Epithelial cell of esophagus (primary cell): ENCODE measurements around the gene SLC25A19.

ENCODE experiments used
- DNase-seq: peaks from one replicate; pipeline ENCODE4 v3.0.0; 2010; ENCODE audit warnings: low read depth
- H3K4me3 ChIP-seq: 2 replicates; pipeline ENCODE4 v1.5.1; 2011; ENCODE audit warnings: mild to moderate bottlenecking, low read length, control low read depth
- CTCF ChIP-seq: IDR thresholded peaks from 2 replicates; pipeline ENCODE4 v1.5.1; 2011; ENCODE audit warnings: low read depth, mild to moderate bottlenecking, low read length, control low read depth, inconsistent platforms; ENCODE audit not compliant: insufficient read depth; ENCODE audit errors: missing control alignments

SLC25A19 gene

GRCh38 chr17:75289115-75289831 is at the start of gene SLC25A19:
TSS of gene SLC25A19 (minus strand) at chr17:75289433. CDS start at chr17:75286764, 2,669 bp downstream.
- no peak for TF ChIP-seq CTCF
- H3K4me3 ChIP-seq: peak within 1 kb of the TSS; percentile 95
- DNase-seq: peak; percentile 99

GRCh38 chr17:75338335-75338734 is 49.1 kb upstream of the SLC25A19 start:
- no peak for DNase-seq
- H3K4me3 ChIP-seq: no peak overlapping the region

GRCh38 chr17:75335315-75335714 is 46.1 kb upstream of the SLC25A19 start:
- no peak for TF ChIP-seq CTCF
- H3K4me3 ChIP-seq: no peak overlapping the region
- no peak for DNase-seq

More at GRCh38 chr17:75338335-75338734, 49.1 kb upstream of the SLC25A19 start:
- no peak for TF ChIP-seq CTCF

- TF ChIP-seq CTCF: no peak
- DNase-seq: no peak
- no peak overlapping the region for H3K4me3 ChIP-seq
Measured at GRCh38 chr17:75334723-75335122, 45.5 kb upstream of the SLC25A19 start.

- no peak overlapping the region for H3K4me3 ChIP-seq
- DNase-seq: no peak
- TF ChIP-seq CTCF: no peak
Measured at GRCh38 chr17:75331671-75332070, 42.4 kb upstream of the SLC25A19 start.

- TF ChIP-seq CTCF: no peak
- H3K4me3 ChIP-seq: no peak overlapping the region
- DNase-seq: no peak
Measured at GRCh38 chr17:75327757-75328156, 38.5 kb upstream of the SLC25A19 start.
